Measurements from ENCODE around the gene NTNG2. TPM values are rescaled to one million over a fixed set of nuclear protein-coding genes. Genes with fewer than 3 reads are reported as not detected.

The NTNG2 gene
- total and polyA plus RNA-seq, 2 of the 13 experiments (the other 11 are each of a cell fraction or from before 2014, with no cell fraction given), result 0.02 to 0.36 TPM

DNA sequence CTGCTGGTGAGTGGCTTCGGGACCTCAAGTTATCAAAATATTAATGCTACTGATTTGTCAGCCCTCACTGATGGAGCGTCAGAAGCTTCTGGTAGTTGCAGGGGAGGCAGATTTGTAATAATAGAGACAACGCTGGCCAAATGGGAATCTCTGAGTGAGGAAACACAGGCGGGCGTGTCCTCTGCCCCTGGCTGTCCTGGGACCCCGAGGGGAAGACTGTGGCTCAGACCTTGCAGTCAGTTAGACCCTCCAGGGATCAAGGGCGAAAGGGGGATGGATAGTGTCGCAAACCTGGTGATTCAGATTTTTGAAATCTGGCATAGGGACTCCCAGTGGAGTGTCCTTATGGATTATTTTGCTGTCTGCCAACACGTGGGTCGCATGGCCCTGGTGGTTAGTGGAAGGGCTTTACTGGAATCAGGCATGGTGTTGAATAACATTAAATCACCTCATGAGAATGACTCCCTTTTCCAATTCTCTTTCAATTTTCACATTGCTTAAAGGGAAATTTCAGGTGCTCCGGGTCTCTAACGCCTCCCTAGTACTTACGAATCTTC is 35.1 kb upstream of the NTNG2 start (continued):
- TF ChIP-seq RNF2 (conservative IDR thresholded peaks at IDR 0.05; ENCODE audit: low read depth) (no peak), HOXA7 (CRISPR knock-in tag; IDR thresholded peaks at IDR 0.05) (no peak), ZNF674 (CRISPR knock-in tag; IDR thresholded peaks at IDR 0.05; ENCODE audit: low read depth) (no peak), PAF1 (CRISPR knock-in tag; IDR thresholded peaks at IDR 0.05) (no peak)
- TF ChIP-seq, protein P1, sequence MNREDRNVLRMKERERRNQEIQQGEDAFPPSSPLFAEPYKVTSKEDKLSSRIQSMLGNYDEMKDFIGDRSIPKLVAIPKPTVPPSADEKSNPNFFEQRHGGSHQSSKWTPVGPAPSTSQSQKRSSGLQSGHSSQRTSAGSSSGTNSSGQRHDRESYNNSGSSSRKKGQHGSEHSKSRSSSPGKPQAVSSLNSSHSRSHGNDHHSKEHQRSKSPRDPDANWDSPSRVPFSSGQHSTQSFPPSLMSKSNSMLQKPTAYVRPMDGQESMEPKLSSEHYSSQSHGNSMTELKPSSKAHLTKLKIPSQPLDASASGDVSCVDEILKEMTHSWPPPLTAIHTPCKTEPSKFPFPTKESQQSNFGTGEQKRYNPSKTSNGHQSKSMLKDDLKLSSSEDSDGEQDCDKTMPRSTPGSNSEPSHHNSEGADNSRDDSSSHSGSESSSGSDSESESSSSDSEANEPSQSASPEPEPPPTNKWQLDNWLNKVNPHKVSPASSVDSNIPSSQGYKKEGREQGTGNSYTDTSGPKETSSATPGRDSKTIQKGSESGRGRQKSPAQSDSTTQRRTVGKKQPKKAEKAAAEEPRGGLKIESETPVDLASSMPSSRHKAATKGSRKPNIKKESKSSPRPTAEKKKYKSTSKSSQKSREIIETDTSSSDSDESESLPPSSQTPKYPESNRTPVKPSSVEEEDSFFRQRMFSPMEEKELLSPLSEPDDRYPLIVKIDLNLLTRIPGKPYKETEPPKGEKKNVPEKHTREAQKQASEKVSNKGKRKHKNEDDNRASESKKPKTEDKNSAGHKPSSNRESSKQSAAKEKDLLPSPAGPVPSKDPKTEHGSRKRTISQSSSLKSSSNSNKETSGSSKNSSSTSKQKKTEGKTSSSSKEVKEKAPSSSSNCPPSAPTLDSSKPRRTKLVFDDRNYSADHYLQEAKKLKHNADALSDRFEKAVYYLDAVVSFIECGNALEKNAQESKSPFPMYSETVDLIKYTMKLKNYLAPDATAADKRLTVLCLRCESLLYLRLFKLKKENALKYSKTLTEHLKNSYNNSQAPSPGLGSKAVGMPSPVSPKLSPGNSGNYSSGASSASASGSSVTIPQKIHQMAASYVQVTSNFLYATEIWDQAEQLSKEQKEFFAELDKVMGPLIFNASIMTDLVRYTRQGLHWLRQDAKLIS (CRISPR knock-in tag; IDR thresholded peaks at IDR 0.05), result no peak

DNA sequence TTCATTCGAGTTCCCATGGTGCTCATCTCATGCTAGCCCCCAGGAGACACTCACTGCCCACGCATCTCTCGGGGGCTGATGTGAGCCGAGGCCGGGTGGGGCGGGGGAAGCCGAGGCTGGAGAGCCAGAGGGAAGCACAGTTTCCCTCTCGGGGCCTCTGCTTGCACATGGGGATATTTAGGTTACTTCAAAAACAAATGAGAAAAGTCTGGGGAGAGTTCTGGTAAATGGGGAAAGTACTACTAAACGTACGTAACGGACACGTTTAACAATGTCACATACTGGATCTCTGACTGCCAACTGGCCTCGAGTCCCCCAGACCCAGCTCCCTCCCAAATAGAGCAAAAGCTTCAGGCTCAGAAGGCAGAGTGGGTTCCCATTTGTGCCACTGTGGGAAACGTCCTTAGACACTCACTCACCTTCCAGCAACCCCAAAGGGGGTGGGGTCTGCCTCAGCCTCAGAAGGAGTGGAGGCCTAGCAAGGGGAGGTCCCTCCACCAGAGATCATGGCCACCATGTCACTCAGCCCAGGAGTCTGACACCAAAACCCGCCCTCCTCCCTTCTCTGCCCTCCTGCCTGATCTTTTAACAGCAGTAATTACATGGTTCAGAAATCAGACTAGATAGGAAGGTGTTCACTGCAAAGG is 33.8 kb upstream of the NTNG2 start:
- ATAC-seq (no peak), DNase-seq (ENCODE audit: low spot score) (no peak), FAIRE-seq (no peak)
- ChIA-PET POLR2A (no interaction called here), CTCF (ENCODE audit: low intra/inter-chr PET ratio, low total read pairs) (no interaction called here)
- BruUV-seq (replicated peaks), result no TSS peak
- Histone ChIP-seq H3K9ac (ENCODE audit: insufficient read depth, low read depth, low read length) (no peak overlapping the region), H3K4me1 (ENCODE audit: insufficient read depth, low read length) (no peaks in the 10 kb centered on the region), H4K20me1 (ENCODE audit: insufficient read depth, low read length) (no peaks in the 10 kb centered on the region), H3K36me3 (replicated peaks in 1 of 2; ENCODE audit: control insufficient read depth in 1 of 2, insufficient read depth in 2 of 2, low read length in 2 of 2) (no peaks in the 10 kb centered on the region), H3K4me3 (replicated peaks in 1 of 3; ENCODE audit: insufficient read depth in 1 of 3, low read depth in 2 of 3, low read length in 3 of 3) (no peak overlapping the region), H3K79me2 (ENCODE audit: insufficient read depth, low read length) (no peaks in the 10 kb centered on the region), H2AFZ (ENCODE audit: low read length) (no peak overlapping the region), H3K27me3 (ENCODE audit: control insufficient read depth in 1 of 2, insufficient read depth in 2 of 2, low read length in 2 of 2) (peaks cover 16 to 81% of the 10 kb centered on the region in 2 experiments), H3K9me3 (ENCODE audit: low read length) (no peaks in the 10 kb centered on the region), H3K27ac (ENCODE audit: extremely low read length, insufficient read depth, low read length) (no peak overlapping the region), H3K4me2 (ENCODE audit: low read depth, low read length) (no peak overlapping the region)
- in situ Hi-C loops (cut with HindIII; ENCODE audit: extremely low pct_ligation_motif_present, low pct_unique_long_range_greater_than_20kb) (no loop called here), intact Hi-C loops (cut with micrococcal nuclease; ENCODE audit: unreplicated experiment) (no loop called here)
- TF ChIP-seq PPARG (CRISPR knock-in tag; conservative IDR thresholded peaks at IDR 0.05), result no peak
- no peak for TF ChIP-seq SPEN (CRISPR knock-in tag; IDR thresholded peaks at IDR 0.05; ENCODE audit: low read depth)
- TF ChIP-seq, protein P2, sequence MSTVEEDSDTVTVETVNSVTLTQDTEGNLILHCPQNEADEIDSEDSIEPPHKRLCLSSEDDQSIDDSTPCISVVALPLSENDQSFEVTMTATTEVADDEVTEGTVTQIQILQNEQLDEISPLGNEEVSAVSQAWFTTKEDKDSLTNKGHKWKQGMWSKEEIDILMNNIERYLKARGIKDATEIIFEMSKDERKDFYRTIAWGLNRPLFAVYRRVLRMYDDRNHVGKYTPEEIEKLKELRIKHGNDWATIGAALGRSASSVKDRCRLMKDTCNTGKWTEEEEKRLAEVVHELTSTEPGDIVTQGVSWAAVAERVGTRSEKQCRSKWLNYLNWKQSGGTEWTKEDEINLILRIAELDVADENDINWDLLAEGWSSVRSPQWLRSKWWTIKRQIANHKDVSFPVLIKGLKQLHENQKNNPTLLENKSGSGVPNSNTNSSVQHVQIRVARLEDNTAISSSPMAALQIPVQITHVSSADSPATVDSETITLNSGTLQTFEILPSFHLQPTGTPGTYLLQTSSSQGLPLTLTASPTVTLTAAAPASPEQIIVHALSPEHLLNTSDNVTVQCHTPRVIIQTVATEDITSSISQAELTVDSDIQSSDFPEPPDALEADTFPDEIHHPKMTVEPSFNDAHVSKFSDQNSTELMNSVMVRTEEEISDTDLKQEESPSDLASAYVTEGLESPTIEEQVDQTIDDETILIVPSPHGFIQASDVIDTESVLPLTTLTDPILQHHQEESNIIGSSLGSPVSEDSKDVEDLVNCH (CRISPR knock-in tag; IDR thresholded peaks at IDR 0.05), result no peak
- TF ChIP-seq, protein P3, sequence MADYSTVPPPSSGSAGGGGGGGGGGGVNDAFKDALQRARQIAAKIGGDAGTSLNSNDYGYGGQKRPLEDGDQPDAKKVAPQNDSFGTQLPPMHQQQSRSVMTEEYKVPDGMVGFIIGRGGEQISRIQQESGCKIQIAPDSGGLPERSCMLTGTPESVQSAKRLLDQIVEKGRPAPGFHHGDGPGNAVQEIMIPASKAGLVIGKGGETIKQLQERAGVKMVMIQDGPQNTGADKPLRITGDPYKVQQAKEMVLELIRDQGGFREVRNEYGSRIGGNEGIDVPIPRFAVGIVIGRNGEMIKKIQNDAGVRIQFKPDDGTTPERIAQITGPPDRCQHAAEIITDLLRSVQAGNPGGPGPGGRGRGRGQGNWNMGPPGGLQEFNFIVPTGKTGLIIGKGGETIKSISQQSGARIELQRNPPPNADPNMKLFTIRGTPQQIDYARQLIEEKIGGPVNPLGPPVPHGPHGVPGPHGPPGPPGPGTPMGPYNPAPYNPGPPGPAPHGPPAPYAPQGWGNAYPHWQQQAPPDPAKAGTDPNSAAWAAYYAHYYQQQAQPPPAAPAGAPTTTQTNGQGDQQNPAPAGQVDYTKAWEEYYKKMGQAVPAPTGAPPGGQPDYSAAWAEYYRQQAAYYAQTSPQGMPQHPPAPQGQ (CRISPR knock-in tag; IDR thresholded peaks at IDR 0.05; ENCODE audit: borderline replicate concordance), result no peak
- TF ChIP-seq, protein P4, sequence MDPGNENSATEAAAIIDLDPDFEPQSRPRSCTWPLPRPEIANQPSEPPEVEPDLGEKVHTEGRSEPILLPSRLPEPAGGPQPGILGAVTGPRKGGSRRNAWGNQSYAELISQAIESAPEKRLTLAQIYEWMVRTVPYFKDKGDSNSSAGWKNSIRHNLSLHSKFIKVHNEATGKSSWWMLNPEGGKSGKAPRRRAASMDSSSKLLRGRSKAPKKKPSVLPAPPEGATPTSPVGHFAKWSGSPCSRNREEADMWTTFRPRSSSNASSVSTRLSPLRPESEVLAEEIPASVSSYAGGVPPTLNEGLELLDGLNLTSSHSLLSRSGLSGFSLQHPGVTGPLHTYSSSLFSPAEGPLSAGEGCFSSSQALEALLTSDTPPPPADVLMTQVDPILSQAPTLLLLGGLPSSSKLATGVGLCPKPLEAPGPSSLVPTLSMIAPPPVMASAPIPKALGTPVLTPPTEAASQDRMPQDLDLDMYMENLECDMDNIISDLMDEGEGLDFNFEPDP (CRISPR knock-in tag; conservative IDR thresholded peaks at IDR 0.05), result no peak
- TF ChIP-seq HMG20B (CRISPR knock-in tag; conservative IDR thresholded peaks at IDR 0.05), result no peak
- no peak for TF ChIP-seq ZNF720 (CRISPR knock-in tag; IDR thresholded peaks at IDR 0.05)
- no peak for TF ChIP-seq SP2 (CRISPR knock-in tag; IDR thresholded peaks at IDR 0.05)
- 25% methylated on average over 13 of the region's 15 CpGs for WGBS (ENCODE audit: low lambda C conversion rate)

Data from HepG2 (cell line).